HG03469 (cell line): ENCODE measurements around the gene MMD.
"Not testable (repeated sequence)": the region's sequence is repeated elsewhere in the genome, so short reads cannot be mapped to it uniquely, and the experiment has no call there.

Source experiments
- ATAC-seq: cut with Tn5 transposase; IDR thresholded peaks from one replicate; pipeline ENCODE4 v1.9.1; 2021; ENCODE audit warnings: mild to moderate bottlenecking, moderate library complexity, moderate number of reproducible peaks; ENCODE audit not compliant: unreplicated experiment

Gene MMD

GRCh38 chr17:55424893-55425540, 3.4 kb upstream of the MMD start:
- no peak for ATAC-seq

GRCh38 chr17:55423535-55423934, 1.9 kb upstream of the MMD start:
- ATAC-seq, result no peak

GRCh38 chr17:55422828-55423164, 1.2 kb upstream of the MMD start:
- not testable (repeated sequence) for ATAC-seq

GRCh38 chr17:55420776-55421178, 858 bp downstream of the MMD start:
- ATAC-seq, result no peak

GRCh38 chr17:55420067-55420775, 1.4 kb downstream of the MMD start:
- peak; percentile 30 for ATAC-seq

GRCh38 chr17:55418369-55419268, 3.0 kb downstream of the MMD start:
- no peak for ATAC-seq

DNA sequence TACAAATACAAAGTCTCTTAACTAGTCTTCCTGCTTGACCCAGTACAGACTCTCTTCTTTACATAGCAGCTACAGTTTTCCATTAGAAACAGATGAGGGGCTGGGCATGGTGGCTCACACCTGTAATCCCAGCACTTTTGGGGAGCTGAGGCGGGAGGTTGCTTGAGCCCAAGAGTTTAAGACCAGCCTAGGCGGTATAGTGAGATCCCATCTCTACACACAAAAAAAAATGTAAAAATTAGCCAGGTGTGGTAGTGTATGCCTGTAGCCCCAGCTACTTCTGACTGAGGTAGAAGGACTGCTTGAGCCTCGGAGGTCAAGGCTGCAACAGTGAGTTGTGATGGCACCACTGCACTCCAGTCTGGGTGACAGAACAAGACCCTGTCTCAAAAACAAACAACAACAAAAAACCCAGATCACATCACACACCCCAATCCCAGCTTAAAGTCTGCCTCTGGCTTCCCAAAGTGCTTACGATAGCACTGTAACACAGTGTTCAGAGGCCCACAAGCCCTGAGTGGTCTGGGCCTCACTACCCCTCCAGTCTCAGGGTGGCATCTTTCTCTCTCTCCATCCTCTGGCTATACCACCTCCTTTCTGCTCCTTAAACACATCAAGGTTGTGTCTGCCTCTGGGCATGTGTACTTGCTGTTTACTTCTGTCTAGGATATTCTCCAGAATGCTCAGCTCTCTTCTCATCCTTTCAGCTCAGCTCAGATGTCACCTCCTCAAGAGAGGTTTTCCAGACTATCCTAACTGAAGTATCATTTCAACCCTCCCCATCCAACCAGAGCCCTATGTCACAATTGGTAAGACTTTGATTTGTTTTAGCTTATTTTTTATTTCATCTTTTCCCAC, 4.0 kb downstream of the MMD start:
- ATAC-seq, result no peak

- no peak for ATAC-seq
Observed at GRCh38 chr17:55416470-55417052, 5.1 kb downstream of the MMD start.

DNA sequence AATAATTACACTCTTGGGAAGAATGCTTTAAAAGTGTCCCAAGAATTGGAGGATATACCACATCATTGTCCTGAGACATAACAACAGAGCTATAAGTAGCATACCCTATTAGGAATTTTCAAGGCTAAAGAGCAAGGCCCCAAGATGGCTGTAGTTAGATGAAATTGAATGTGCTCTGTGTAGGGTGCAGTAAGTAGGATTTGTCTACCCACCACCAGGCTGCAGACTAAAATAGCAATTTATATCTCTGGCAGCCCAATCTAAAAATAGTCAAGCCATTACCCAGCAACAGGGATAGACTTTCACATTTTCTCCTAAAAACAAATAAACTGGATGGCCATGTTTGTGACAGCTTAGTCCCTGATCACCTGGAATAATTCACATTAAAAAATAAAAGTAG, 5.6 kb downstream of the MMD start:
- ATAC-seq, result no peak

DNA sequence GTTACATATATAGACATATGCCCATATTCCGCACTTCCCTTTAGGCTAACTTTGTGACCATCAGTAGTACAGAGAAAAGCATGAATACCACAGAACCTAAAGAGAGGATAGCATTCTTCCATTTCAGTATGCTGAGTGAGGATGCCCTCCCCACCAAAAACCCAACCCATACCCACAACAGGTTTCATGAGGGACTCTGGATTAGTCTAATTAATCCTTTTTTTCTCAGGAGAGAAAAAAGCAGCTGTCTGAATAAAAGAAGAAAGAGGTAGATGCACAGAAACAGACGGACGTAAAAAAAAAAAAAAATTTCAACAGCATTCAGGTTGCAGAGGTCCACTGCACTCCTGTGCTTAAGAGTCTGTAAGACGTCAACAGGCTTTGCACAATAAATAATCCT, 6.7 kb downstream of the MMD start:
- ATAC-seq, result no peak

DNA sequence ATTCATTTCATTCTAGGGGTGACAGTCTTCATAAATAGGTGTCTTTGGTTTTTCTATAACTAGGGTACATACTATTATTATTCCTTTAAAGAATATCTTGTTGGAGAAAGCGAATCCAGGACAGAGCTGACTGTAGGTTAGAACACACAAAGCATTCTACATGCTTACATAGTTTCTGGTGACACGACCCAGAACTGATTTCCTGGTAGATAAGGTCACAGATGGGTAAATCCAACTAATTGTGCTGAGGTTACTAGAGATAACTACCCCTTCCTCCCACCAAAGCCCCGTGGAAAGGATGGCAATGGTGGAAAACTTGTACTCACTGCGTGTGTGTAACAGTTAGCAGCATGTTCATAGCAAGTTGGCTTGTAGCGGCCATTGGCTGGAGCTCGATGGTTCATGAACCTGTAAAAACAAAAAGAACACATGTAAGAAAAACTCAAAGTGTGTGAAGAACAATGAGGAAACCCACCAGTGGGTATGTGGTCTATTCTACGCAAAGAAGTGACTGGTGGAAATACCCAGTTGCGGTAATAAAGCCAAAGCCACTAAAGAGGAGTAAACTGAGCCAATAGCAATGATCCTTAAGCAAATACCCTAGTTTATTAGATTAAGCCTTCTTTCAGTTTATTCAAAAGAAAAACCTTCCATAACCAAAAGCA, 7.7 kb downstream of the MMD start:
- ATAC-seq, result no peak

DNA sequence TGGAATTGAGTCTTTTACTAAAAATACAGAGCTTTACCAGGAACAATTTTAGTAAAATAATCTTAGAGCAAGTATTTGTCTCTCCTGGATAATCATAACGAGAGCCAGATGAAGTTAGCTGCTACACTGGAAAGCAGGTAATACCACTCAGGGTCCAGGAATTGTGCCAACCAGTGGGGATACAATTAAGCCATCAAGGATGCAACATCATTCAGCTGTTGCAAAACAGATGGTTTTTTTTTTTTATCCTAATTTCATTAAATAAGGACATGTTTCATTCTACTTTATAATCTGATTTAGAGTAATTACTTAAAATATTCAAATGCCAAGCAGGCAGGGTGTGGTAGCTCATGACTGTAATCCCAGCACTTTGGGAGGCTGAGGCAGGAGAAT, 10.2 kb downstream of the MMD start:
- ATAC-seq, result no peak

- no peak for ATAC-seq
Observed at GRCh38 chr17:55410722-55411462, 10.7 kb downstream of the MMD start.

DNA sequence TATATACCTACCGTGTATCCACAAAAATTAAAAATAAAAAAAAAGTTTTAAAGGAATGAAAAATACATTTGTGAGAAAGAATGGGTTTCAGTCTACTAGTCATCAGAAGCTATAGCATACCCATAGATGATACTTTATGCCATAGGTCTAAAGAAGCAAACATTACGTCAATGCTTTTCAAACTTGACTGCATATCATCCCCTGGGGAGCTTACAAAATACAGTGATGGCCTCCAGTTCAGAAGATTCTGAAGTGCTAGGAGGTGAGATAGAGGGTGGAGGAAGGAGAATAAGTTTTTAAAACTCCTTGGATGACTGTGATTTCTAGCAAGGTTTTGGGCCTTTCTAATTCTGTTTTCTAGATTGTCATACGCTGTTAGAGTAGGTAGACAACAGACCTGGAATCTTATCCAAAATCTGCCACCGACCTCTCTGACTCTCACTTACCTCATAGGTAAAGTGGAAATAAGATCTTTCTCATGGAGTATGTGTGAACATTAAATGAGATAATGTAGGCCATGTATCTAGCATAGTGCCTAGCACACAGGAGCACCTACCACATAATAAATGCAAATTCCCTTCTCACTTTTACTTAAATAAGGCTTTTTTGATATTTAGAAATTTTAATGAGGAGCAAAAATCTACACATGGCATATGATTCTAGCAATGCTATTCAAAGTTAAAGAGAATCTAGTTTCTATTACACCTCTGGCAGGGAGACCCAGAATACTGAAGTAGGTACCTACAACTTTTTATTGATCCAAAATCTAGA, 12.4 kb downstream of the MMD start:
- ATAC-seq, result no peak

GRCh38 chr17:55407641-55408566, 13.7 kb downstream of the MMD start:
- ATAC-seq, result no peak

GRCh38 chr17:55405600-55405999, 16.0 kb downstream of the MMD start:
- no peak for ATAC-seq

GRCh38 chr17:55404197-55404596, 17.4 kb downstream of the MMD start:
- ATAC-seq, result not testable (repeated sequence)
